GM23338 (cell line): Measurements from ENCODE around the gene CTRL. TPM values are rescaled to one million over a fixed set of nuclear protein-coding genes. Genes with fewer than 3 reads are reported as not detected.

ENCODE experiments used
- ATAC-seq: fragments of 200-7000 bp; cut with Tn5 transposase; 3 replicates; pipeline ENCODE4 v1.9.1; 2020
- DNase-seq: peaks from one replicate; pipeline ENCODE4 v3.0.0-alpha.2; 2015; ENCODE audit warnings: low spot score
- H2AFZ ChIP-seq: fragments of 200-600 bp; sonication (generic); 2 replicates; pipeline ENCODE4 v1.8.0; 2016; ENCODE audit warnings: antibody characterized with exemption, mild to moderate bottlenecking, moderate library complexity
- H3F3A ChIP-seq: fragments of 200-600 bp; sonication (generic); replicated peaks from 2 replicates; pipeline ENCODE4 v1.8.0; 2017; ENCODE audit warnings: antibody characterized with exemption, mixed run types, low read depth
- H3K27ac ChIP-seq: fragments of 200-600 bp; sonication (generic); 2 replicates; pipeline ENCODE4 v1.6.1; 2016; ENCODE audit warnings: low read depth
- H3K27me3 ChIP-seq: fragments of 200-600 bp; sonication (generic); 2 replicates; pipeline ENCODE4 v1.8.0; 2016; ENCODE audit warnings: mild to moderate bottlenecking, mixed run types, moderate library complexity; ENCODE audit not compliant: insufficient read depth
- H3K36me3 ChIP-seq: fragments of 200-600 bp; sonication (generic); 2 replicates; pipeline ENCODE4 v1.8.0; 2016; ENCODE audit warnings: mild to moderate bottlenecking; ENCODE audit not compliant: insufficient read depth
- H3K4me1 ChIP-seq: fragments of 200-600 bp; sonication (generic); 2 replicates; pipeline ENCODE4 v1.8.0; 2016; ENCODE audit warnings: mild to moderate bottlenecking, moderate library complexity; ENCODE audit not compliant: insufficient read depth
- H3K4me2 ChIP-seq: fragments of 200-600 bp; sonication (generic); 2 replicates; pipeline ENCODE4 v1.7.1; 2017; ENCODE audit warnings: mixed run types
- H3K4me3 ChIP-seq: fragments of 200-600 bp; sonication (generic); 2 replicates; pipeline ENCODE4 v1.6.1; 2016; ENCODE audit warnings: mixed run types
- H3K79me2 ChIP-seq: fragments of 200-600 bp; sonication (generic); replicated peaks from 2 replicates; pipeline ENCODE4 v1.8.0; 2017; ENCODE audit warnings: mild to moderate bottlenecking; ENCODE audit not compliant: insufficient read depth
- H3K9me2 ChIP-seq: fragments of 200-600 bp; sonication (generic); 2 replicates; pipeline ENCODE4 v1.8.0; 2017; ENCODE audit not compliant: insufficient read depth
- H4K20me1 ChIP-seq: fragments of 200-600 bp; sonication (generic); replicated peaks from 2 replicates; pipeline ENCODE4 v1.8.0; 2017; ENCODE audit warnings: mild to moderate bottlenecking; ENCODE audit not compliant: insufficient read depth
- H3K27ac Mint-ChIP-seq: 2 replicates; pipeline ENCODE4 v1.8.0; 2020; ENCODE audit warnings: inconsistent platforms, mild to moderate bottlenecking, moderate library complexity, mixed read lengths
- H3K27me3 Mint-ChIP-seq: 3 replicates; pipeline ENCODE4 v1.8.0; 2022; ENCODE audit warnings: low read depth, mild to moderate bottlenecking, moderate library complexity, mixed read lengths, inconsistent platforms; ENCODE audit not compliant: insufficient read depth, poor library complexity
- H3K36me3 Mint-ChIP-seq: 3 replicates; pipeline ENCODE4 v1.8.0; 2021; ENCODE audit warnings: low read depth, mild to moderate bottlenecking, inconsistent platforms, moderate library complexity, mixed read lengths
- H3K4me1 Mint-ChIP-seq: 3 replicates; pipeline ENCODE4 v1.8.0; 2020; ENCODE audit warnings: mild to moderate bottlenecking, inconsistent platforms, mixed read lengths
- H3K4me3 Mint-ChIP-seq: 3 replicates; pipeline ENCODE4 v1.8.0; 2021; ENCODE audit warnings: moderate library complexity, mild to moderate bottlenecking, inconsistent platforms, mixed read lengths
- H3K9me3 Mint-ChIP-seq: 3 replicates; pipeline ENCODE4 v1.8.0; 2020; ENCODE audit warnings: moderate library complexity, mild to moderate bottlenecking, inconsistent platforms, mixed read lengths
- CREB1 ChIP-seq: fragments of 250-450 bp; sonication (Bioruptor Pico); IDR thresholded peaks from 2 replicates; pipeline ENCODE4 v1.5.0; 2020; ENCODE audit warnings: low read depth, mild to moderate bottlenecking, moderate library complexity
- CTCF ChIP-seq, 2 experiments: fragments of 200-600 bp in 1 of 2; sonication (generic) in 1 of 2; conservative IDR thresholded peaks; 2 replicates each; pipeline versions ENCODE4 v1.5.1 to v1.6.1; 2016 to 2017; ENCODE audit warnings: antibody characterized with exemption in 2 of 2, low read depth in 2 of 2, mild to moderate bottlenecking in 2 of 2, moderate library complexity in 1 of 2
- ETS1 ChIP-seq: IDR thresholded peaks from 2 replicates; pipeline ENCODE4 v1.6.1; 2016; ENCODE audit warnings: antibody characterized with exemption
- EZH2phosphoT487 ChIP-seq: fragments of 200-600 bp; sonication (generic); IDR thresholded peaks from one replicate; pipeline ENCODE4 v1.8.1; 2018; ENCODE audit warnings: antibody characterized with exemption; ENCODE audit not compliant: unreplicated experiment
- JUNB ChIP-seq: IDR thresholded peaks from one replicate; pipeline ENCODE4 v1.6.1; 2016; ENCODE audit warnings: antibody characterized with exemption; ENCODE audit not compliant: unreplicated experiment
- NANOG ChIP-seq: IDR thresholded peaks from 2 replicates; pipeline ENCODE4 v1.6.1; 2016; ENCODE audit warnings: antibody characterized with exemption, borderline replicate concordance
- POLR2AphosphoS5 ChIP-seq: IDR thresholded peaks from 2 replicates; pipeline ENCODE4 v1.6.1; 2016; ENCODE audit warnings: antibody characterized with exemption, low read depth
- REST ChIP-seq: IDR thresholded peaks from one replicate; pipeline ENCODE4 v1.6.1; 2018; ENCODE audit warnings: antibody characterized with exemption; ENCODE audit not compliant: unreplicated experiment
- STAT1 ChIP-seq: IDR thresholded peaks from one replicate; pipeline ENCODE4 v1.6.1; 2016; ENCODE audit warnings: antibody characterized with exemption; ENCODE audit not compliant: unreplicated experiment
- ZNF114 ChIP-seq: fragments of 250-450 bp; sonication (Bioruptor Pico); IDR thresholded peaks from 2 replicates; pipeline ENCODE4 v1.5.0; 2020; ENCODE audit warnings: mild to moderate bottlenecking, moderate library complexity
- ZNF331 ChIP-seq: fragments of 250-450 bp; sonication (Bioruptor Pico); IDR thresholded peaks from 2 replicates; pipeline ENCODE4 v1.5.0; 2020; ENCODE audit warnings: low read depth, mild to moderate bottlenecking, moderate library complexity
- polyA plus RNA-seq: library from polyadenylated mRNA; unstranded; fragments of >200 nt; fragmentation: Nextera tagmentation; extraction: Ambion mirVana; gene quantifications from 2 replicates; pipeline ENCODE4 v1.2.1, GENCODE V29; 2016
- total RNA-seq: library from RNA; depleted of rRNA; stranded (reverse); fragments of >200 nt; shearing (Covaris generic); gene quantifications from 2 replicates; pipeline ENCODE4 v1.2.3, GENCODE V29; 2014

CTRL gene
- total and polyA plus RNA-seq, 2 experiments from 2014 or later = 1.6 to 13.0 TPM

- TF ChIP-seq REST (no peak), ZNF331 (CRISPR knock-in tag) (no peak), JUNB (no peak), CTCF (conservative IDR thresholded peaks at IDR 0.05; ENCODE audit: low read depth in 2 of 2) (no peak), POLR2AphosphoS5 (no peak), ZNF114 (no peak), CREB1 (no peak)
Observed at GRCh38 chr16:67976205-67976604, 44.5 kb upstream of the CTRL start (continued).

- no peak overlapping the region for H3K4me3 Mint-ChIP-seq
- H3K27ac Mint-ChIP-seq = no peak overlapping the region
- Histone ChIP-seq H3K9me2 (no peaks in the 10 kb centered on the region), H2AFZ (no peak overlapping the region), H3K27ac (no peak overlapping the region), H3K27me3 (no peaks in the 10 kb centered on the region), H3K4me2 (no peak overlapping the region), H3K36me3 (no peaks in the 10 kb centered on the region), H4K20me1 (no peaks in the 10 kb centered on the region), H3F3A (0 out of 2 replicates have a peak, but pooled peaks cover 2% of the 10 kb centered on the region), H3K4me3 (no peak overlapping the region), H3K79me2 (no peaks in the 10 kb centered on the region), H3K4me1 (no peaks in the 10 kb centered on the region)
- ATAC-seq (no peak), DNase-seq (no peak)
- no peaks in the 10 kb centered on the region for H3K36me3 Mint-ChIP-seq
- H3K27me3 Mint-ChIP-seq = peaks cover 11% of the 10 kb centered on the region
- H3K9me3 Mint-ChIP-seq = no peaks in the 10 kb centered on the region
- no peaks in the 10 kb centered on the region; the same call in 2 of the 3 replicates for H3K4me1 Mint-ChIP-seq
- no peak for TF ChIP-seq POLR2AphosphoS5
- no peak for TF ChIP-seq CREB1
- no peak for TF ChIP-seq EZH2phosphoT487
- TF ChIP-seq ETS1 = no peak
- no peak for TF ChIP-seq CTCF (conservative IDR thresholded peaks at IDR 0.05; ENCODE audit: low read depth in 2 of 2)
- TF ChIP-seq NANOG = no peak
- no peak for TF ChIP-seq STAT1
Observed at GRCh38 chr16:67975321-67976105, 43.9 kb upstream of the CTRL start.
